Subcutaneous adipose tissue (tissue), 4 donors: ENCODE results near the gene ITGB5. TPM values are rescaled to one million over a fixed set of nuclear protein-coding genes. Genes with fewer than 3 reads are reported as not detected.

Source experiments
- CTCF ChIP-seq: fragments of 450-650 bp; IDR thresholded peaks from one replicate; pipeline ENCODE4 v1.5.1; 2016; ENCODE audit warnings: low read depth, mild to moderate bottlenecking, control low read depth, antibody characterized with exemption, moderate library complexity
- total RNA-seq, 4 donors: library from RNA; depleted of rRNA; stranded (reverse); fragments of >200 nt; gene quantifications; one replicate each; pipeline ENCODE4 v1.1.0, GENCODE V29; 2016

Gene ITGB5
- 100 to 1,000 TPM; 165 to 320 (median 262) TPM for total RNA-seq

GRCh38 chr3:124887177-124887931 lies at the start of gene ITGB5:
Gene ITGB5, minus strand, starts transcription at chr3:124887365. Its CDS starts 365 bp downstream, at chr3:124887000.
- TF ChIP-seq CTCF, result no peak

- no peak for TF ChIP-seq CTCF
Observed at GRCh38 chr3:124935794-124936542, 48.8 kb upstream of the ITGB5 start.

- TF ChIP-seq CTCF, result no peak
Observed at GRCh38 chr3:124935264-124935663, 48.1 kb upstream of the ITGB5 start.

GRCh38 chr3:124934577-124934976 lies 47.4 kb upstream of the ITGB5 start, which contains the start of gene MUC13:
Gene MUC13, minus strand, starts transcription at chr3:124934751. Its CDS starts 39 bp downstream, at chr3:124934712.
- TF ChIP-seq CTCF, result no peak

GRCh38 chr3:124928333-124929202 lies 41.4 kb upstream of the ITGB5 start:
- no peak for TF ChIP-seq CTCF

GRCh38 chr3:124927574-124928045 lies 40.4 kb upstream of the ITGB5 start:
- no peak for TF ChIP-seq CTCF
